NT2/D1 (cell line): Measurements from ENCODE around the gene BRINP1.

ENCODE experiments used
- YY1 ChIP-seq: IDR thresholded peaks from 2 replicates; pipeline ENCODE4 v1.6.1; 2011; ENCODE audit not compliant: insufficient read length, insufficient read depth
- ZNF274 ChIP-seq: IDR thresholded peaks from 2 replicates; pipeline ENCODE4 v1.6.1; 2011; ENCODE audit warnings: mild to moderate bottlenecking, low read depth, low read length

DNA sequence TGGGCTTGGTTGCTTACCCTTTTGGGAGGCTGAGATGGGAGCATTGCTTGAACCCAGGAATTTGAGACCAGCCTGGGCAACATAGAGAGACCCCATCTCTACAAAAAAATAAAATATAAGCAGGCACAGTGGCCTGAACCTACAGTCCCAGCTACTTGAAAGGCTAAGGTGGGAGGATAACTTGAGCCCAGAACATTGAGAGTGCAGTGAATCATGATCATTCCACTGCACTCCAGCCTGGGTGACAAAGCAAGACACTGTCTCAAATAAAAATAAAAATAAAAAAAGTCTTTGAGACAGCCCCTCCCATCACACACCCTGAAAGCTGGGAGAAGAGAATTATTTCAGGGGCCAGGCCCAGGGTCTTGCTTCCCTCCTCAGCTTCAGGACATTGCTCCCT is 251.8 kb downstream of the BRINP1 start:
- TF ChIP-seq YY1 = no peak
- no peak for TF ChIP-seq ZNF274
